ENCODE data around the gene LYPD3.

- no peak for TF ChIP-seq CTCF (conservative IDR thresholded peaks at IDR 0.05; ENCODE audit: low read length)
- TF ChIP-seq EZH2phosphoT487 (IDR thresholded peaks at IDR 0.05; ENCODE audit: borderline replicate concordance, low read depth, low read length), result no peak
Measured at GRCh38 chr19:43423779-43424178, 41.6 kb downstream of the LYPD3 start.

All from OCI-LY7 (cell line).